Subcutaneous abdominal adipose tissue (tissue), 5 donors: ENCODE results near the gene GNPTAB.
A peak's percentile ranks its signal among the peaks of the same experiment; 100 is the strongest.
"Not testable (repeated sequence)": the region's sequence is repeated elsewhere in the genome, so short reads cannot be mapped to it uniquely, and the experiment has no call there.

Experiments
- H3K27ac ChIP-seq: one replicate; pipeline ENCODE4 v1.7.0; 2013; ENCODE audit warnings: low read depth, mild to moderate bottlenecking, inconsistent platforms, low read length, moderate library complexity
- H3K27me3 ChIP-seq, 5 donors: one replicate each; pipeline ENCODE4 v1.7.0; 2013; ENCODE audit warnings: low read length in 5 of 5, inconsistent platforms in 1 of 5; ENCODE audit not compliant: control insufficient read depth in 5 of 5, insufficient read depth in 4 of 5
- H3K36me3 ChIP-seq, 5 donors: one replicate each; pipeline ENCODE4 v1.7.0; 2013; ENCODE audit warnings: low read length in 5 of 5; ENCODE audit not compliant: control insufficient read depth in 5 of 5, insufficient read depth in 5 of 5
- H3K4me1 ChIP-seq, 5 donors: one replicate each; pipeline ENCODE4 v1.7.0; 2013; ENCODE audit warnings: low read length in 5 of 5, mild to moderate bottlenecking in 3 of 5, moderate library complexity in 1 of 5; ENCODE audit not compliant: control insufficient read depth in 5 of 5, insufficient read depth in 5 of 5
- H3K4me3 ChIP-seq, 5 donors: one replicate each; pipeline ENCODE4 v1.7.0; 2013; ENCODE audit warnings: low read length in 5 of 5, low read depth in 1 of 5
- H3K9ac ChIP-seq, 5 donors: one replicate each; pipeline ENCODE4 v1.7.0; 2013; ENCODE audit warnings: low read length in 5 of 5, mild to moderate bottlenecking in 4 of 5, moderate library complexity in 3 of 5
- H3K9me3 ChIP-seq, 5 donors: one replicate each; pipeline ENCODE4 v1.7.0; 2013; ENCODE audit warnings: low read length in 5 of 5; ENCODE audit not compliant: control insufficient read depth in 5 of 5
- donor health status: healthy.
- donor health status: healthy.
- donor health status: healthy.
- donor health status: healthy.
- donor health status: healthy.

GNPTAB gene

GRCh38 chr12:101830367-101831325, at the start of gene GNPTAB:
Gene GNPTAB (minus strand): TSS chr12:101830959. CDS start chr12:101830675, 284 bp downstream.
- Histone ChIP-seq H3K27me3 (no peaks in the 10 kb centered on the region), H3K9ac (peak within 1 kb of the TSS; percentile 58 to 92 (median 86)), H3K4me3 (peak within 1 kb of the TSS; percentile 85 to 99 (median 93)), H3K4me1 (peaks cover 3 to 22% (median 19%) of the 10 kb centered on the region in 5 donors), H3K36me3 (no peaks in the 10 kb centered on the region), H3K27ac (peak within 1 kb of the TSS; percentile 46), H3K9me3 (no peaks in the 10 kb centered on the region)

DNA sequence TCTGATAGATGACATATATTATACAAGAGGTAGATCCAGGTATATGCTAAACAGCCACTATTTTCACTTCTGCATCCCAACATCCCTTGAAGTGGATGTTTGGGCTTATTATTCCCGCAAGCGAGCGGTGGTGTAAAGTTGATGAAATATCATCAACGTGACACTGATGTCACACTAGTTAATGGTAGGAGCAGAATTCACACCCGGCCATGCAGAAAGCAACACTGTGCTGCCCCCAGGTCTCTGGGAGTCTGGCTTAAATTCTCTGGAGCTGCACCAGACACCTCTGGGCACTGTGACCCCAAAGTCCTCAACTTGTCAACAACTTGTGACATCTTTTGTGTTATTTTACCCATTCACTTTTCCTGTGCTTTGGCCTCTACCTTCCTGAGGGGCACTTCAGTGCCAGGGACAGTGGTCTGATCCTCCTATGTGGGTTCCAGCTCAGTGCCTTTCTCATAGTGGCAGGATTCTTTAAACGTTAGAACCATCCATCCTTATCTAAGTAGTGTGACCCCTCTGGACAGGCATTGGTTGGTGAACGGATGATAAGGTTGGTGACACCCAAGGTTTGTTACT, 47.6 kb upstream of the GNPTAB start:
- Histone ChIP-seq H3K36me3 (no peaks in the 10 kb centered on the region), H3K9me3 (no peaks in the 10 kb centered on the region), H3K4me3 (peak overlapping the region; percentile 84 to 98 (median 96)), H3K27ac (peak overlapping the region; percentile 94), H3K27me3 (no peaks in the 10 kb centered on the region), H3K9ac (peak overlapping the region; percentile 12 to 96 (median 88)), H3K4me1 (peaks cover 0 to 26% (median 16%) of the 10 kb centered on the region in 5 donors)

- Histone ChIP-seq H3K27ac (peak overlapping the region; percentile 94), H3K9me3 (no peaks in the 10 kb centered on the region), H3K4me3 (peak overlapping the region; percentile 84 to 98 (median 96)), H3K36me3 (no peaks in the 10 kb centered on the region), H3K9ac (peak overlapping the region; percentile 12 to 96 (median 88)), H3K27me3 (no peaks in the 10 kb centered on the region), H3K4me1 (peaks cover 0 to 26% (median 16%) of the 10 kb centered on the region in 5 donors)
Observed at GRCh38 chr12:101877806-101878242, 47.1 kb upstream of the GNPTAB start.

DNA sequence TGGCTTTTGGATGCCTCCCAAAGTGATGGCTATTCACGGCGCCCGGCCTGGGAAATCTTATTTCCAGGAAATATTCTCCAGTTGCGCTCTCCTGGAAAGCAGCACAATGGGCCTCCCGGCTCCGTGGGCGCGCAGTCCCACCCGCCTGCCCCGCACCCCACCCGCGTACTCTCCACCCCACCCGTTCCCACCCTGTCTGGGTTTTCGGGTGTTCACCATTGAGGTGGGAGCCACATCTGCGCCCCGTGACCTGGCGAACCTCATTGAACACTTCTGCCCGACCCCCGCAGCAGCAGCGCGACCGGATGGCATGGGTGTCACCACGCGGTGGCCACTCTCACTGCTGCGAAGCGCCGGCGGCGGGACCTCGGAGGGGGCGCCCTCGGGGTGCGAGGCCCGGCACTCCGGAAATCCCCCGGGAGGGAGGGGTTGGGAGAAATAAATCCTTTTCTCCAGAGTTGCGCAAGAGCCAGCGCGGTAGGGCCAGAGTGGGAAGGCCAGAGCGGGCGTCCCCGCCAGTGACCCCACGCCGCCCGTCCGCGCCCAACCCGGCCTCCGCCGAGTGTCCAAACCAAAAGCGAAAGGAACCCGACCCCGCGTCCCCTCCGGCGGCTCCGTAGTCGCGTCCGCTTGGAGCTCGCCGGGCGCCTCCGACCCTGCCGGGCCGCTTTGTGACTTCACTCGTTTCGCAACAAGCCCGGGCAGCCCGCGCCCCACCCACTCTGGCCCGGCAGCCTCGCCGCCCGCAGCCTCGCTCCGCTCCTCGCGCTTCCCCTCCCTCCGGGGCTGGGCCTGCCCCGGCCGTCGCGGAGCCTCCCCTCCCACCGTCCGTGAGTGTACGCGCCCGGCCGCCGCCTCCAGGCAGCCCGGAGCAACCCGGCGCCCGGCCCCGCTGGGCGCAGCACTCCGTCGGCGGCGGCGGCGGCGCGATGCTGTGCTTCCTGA, 46.4 kb upstream of the GNPTAB start, which contains the start of gene DRAM1:
Gene DRAM1, plus strand, starts transcription at position 720 of the 945 bp plus-strand sequence. Its CDS starts 210 bp downstream, at position 930.
- H3K4me1 ChIP-seq = peaks cover 0 to 26% (median 16%) of the 10 kb centered on the region in 5 donors
- peak within 1 kb of the TSS; percentile 94 for H3K27ac ChIP-seq
- H3K9ac ChIP-seq = peak within 1 kb of the TSS; percentile 12 to 96 (median 90)
- H3K27me3 ChIP-seq = no peaks in the 10 kb centered on the region
- H3K36me3 ChIP-seq = no peaks in the 10 kb centered on the region
- H3K4me3 ChIP-seq = peak within 1 kb of the TSS; percentile 84 to 98 (median 96)
- H3K9me3 ChIP-seq = no peaks in the 10 kb centered on the region

- Histone ChIP-seq H3K4me1 (peaks cover 0 to 26% (median 16%) of the 10 kb centered on the region in 5 donors), H3K27ac (peak overlapping the region; percentile 94), H3K36me3 (no peaks in the 10 kb centered on the region), H3K27me3 (no peaks in the 10 kb centered on the region), H3K9me3 (no peaks in the 10 kb centered on the region), H3K9ac (peak overlapping the region in 4 of 5 donors; percentile 71 to 94 (median 89)), H3K4me3 (peak overlapping the region; percentile 29 to 98 (median 96))
Observed at GRCh38 chr12:101876322-101876860, 45.6 kb upstream of the GNPTAB start.

DNA sequence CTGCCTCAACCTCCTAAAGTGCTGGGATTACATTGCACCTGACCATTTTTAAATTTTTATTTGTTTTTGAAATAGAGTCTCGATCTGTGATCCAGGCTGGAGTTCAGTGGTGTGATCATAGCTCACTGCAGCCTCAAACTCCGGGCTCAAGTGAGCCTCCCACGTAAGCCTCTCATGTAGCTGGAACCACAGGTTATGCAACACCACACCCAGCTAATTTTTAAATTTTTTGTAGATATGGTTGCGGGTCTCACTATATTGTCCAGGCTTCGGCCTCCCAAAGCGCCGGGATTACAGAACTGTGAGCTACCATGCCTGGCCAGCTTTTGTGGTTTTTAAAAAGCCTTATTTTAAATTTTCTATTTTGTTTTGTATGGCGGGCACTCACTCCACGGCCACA, 44.4 kb upstream of the GNPTAB start:
- no peaks in the 10 kb centered on the region for H3K27me3 ChIP-seq
- peak overlapping the region; percentile 94 for H3K27ac ChIP-seq
- no peak overlapping the region for H3K9ac ChIP-seq
- H3K4me3 ChIP-seq = no peak overlapping the region
- H3K36me3 ChIP-seq = no peaks in the 10 kb centered on the region
- H3K9me3 ChIP-seq = no peaks in the 10 kb centered on the region
- H3K4me1 ChIP-seq = peaks cover 0 to 22% (median 16%) of the 10 kb centered on the region in 5 donors

GRCh38 chr12:101870925-101871324, 40.2 kb upstream of the GNPTAB start:
- H3K9ac ChIP-seq = no peak overlapping the region
- no peak overlapping the region for H3K4me3 ChIP-seq
- peaks cover 0 to 5% (median 3%) of the 10 kb centered on the region in 5 donors for H3K4me1 ChIP-seq
- no peaks in the 10 kb centered on the region for H3K36me3 ChIP-seq
- H3K27me3 ChIP-seq = no peaks in the 10 kb centered on the region
- no peaks in the 10 kb centered on the region for H3K9me3 ChIP-seq
- H3K27ac ChIP-seq = no peak overlapping the region

DNA sequence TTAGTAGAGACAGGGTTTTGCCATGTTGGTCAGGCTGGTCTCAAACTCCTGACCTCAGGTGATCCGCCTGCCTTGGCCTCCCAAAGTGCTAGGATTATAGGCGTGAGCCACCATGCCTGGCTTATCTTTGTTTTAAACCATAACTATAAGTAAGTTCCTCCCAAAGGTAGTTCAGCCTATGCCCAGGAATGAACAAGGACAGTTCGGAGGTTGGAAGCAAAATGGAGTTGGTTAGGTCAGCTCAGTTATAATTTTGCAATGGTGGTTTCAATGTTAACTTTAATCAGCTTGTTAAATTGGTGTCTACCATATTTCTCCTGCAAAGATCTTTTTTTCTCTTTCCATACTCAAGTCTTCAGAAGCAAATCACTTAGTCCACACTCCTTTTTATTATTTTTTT, 36.9 kb upstream of the GNPTAB start:
- H3K4me1 ChIP-seq, H3K4me3 ChIP-seq, H3K27ac ChIP-seq, H3K9ac ChIP-seq, H3K36me3 ChIP-seq, H3K9me3 ChIP-seq, H3K27me3 ChIP-seq: not testable (repeated sequence)
